G401 (cell line): Measurements from ENCODE around the gene SH3BGRL3. TPM values are rescaled to one million over a fixed set of nuclear protein-coding genes. Genes with fewer than 3 reads are reported as not detected.
"Not testable (repeated sequence)": the region's sequence is repeated elsewhere in the genome, so short reads cannot be mapped to it uniquely, and the experiment has no call there.

Experiments used
- DNase-seq: peaks from one replicate; pipeline ENCODE4 v3.0.0-alpha.2; 2015; ENCODE audit warnings: low spot score
- in situ Hi-C: cut with HindIII; loops from 2 replicates; pipeline ENCODE4 v1.10.0; 2016; ENCODE audit warnings: low sequenced_read_pairs, mixed read lengths
- total RNA-seq: library from RNA; depleted of rRNA; stranded (reverse); fragments of >200 nt; shearing (Covaris generic); gene quantifications from 2 replicates; pipeline ENCODE4 v1.2.3, GENCODE V29; 2014

The SH3BGRL3 gene
- total RNA-seq, 1 experiment from 2014 or later, result 5.0 TPM

DNA sequence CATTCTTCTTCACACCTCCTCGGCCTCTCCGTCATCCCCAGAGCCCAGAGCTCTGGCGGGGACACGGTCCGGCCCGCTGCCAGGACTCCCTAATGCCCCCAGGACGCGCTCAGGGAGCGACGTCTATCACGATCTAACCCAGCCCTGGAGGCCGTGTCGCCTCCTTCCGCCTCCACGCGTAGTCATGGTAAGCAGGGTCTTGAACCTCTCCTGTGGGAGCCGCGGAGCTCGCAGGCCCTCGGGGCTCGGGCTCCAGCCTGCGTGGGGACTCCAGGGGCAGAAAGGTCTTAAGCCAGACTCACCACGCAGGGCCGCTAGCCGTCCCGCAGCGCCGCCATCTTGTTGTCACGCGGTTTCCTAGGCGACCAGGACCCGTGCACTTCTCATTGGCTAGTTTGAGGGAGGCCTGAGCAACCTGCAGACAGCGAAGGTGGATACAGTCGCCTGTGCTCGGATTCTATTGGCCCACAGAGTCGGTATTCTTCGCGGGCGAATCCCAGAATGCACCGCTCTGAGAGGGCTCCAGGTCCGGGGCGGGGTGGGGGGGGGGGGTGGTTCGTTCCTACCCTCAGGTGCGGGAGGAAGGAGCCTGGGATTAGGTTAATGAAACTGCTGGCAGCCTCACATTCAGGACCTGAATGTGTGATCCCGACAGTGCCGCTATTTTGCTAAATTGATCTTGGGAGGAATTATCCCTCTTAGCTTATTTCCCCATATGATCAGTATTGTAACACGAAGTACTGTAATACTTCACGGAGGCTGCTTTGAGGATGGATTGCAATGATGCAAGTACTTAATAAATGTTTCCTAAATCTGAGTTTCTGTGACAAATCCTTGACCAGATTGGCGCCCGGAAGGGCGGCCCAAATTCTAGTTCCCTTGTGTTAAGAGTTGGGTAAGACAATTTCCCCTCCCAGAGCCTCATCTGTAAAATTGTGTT lies 26.7 kb downstream of the SH3BGRL3 start, which contains the start of gene UBXN11:
TSS of gene UBXN11 (minus strand) at position 347 of the 940 bp plus-strand sequence. CDS start 3,753 bp downstream, outside the sequence.
- peak; percentile 98 for DNase-seq

DNA sequence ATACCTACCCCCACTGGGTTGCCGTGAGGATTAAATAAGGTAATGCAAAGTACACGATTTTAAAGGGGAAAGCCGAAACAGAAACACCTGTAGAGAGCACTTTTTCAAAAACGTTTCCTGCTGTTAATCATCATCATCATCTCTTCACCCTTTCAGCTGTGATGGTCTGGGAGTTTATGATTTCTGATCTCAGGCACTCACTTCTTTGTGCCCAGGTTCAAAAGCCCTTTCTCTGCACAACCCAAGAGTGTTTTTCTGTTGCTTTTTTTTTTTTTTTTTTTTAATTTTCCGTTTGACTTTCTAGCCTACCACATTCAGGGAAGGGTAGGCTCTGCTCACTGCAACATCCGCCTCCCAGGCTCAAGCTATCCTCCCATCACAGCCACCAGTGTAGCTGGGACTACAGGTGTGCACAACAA lies 27.5 kb downstream of the SH3BGRL3 start:
- no peak for DNase-seq

More for the DNA sequence above, 26.7 kb downstream of the SH3BGRL3 start, which contains the start of gene UBXN11:
- in situ Hi-C loops, result no loop called here

DNA sequence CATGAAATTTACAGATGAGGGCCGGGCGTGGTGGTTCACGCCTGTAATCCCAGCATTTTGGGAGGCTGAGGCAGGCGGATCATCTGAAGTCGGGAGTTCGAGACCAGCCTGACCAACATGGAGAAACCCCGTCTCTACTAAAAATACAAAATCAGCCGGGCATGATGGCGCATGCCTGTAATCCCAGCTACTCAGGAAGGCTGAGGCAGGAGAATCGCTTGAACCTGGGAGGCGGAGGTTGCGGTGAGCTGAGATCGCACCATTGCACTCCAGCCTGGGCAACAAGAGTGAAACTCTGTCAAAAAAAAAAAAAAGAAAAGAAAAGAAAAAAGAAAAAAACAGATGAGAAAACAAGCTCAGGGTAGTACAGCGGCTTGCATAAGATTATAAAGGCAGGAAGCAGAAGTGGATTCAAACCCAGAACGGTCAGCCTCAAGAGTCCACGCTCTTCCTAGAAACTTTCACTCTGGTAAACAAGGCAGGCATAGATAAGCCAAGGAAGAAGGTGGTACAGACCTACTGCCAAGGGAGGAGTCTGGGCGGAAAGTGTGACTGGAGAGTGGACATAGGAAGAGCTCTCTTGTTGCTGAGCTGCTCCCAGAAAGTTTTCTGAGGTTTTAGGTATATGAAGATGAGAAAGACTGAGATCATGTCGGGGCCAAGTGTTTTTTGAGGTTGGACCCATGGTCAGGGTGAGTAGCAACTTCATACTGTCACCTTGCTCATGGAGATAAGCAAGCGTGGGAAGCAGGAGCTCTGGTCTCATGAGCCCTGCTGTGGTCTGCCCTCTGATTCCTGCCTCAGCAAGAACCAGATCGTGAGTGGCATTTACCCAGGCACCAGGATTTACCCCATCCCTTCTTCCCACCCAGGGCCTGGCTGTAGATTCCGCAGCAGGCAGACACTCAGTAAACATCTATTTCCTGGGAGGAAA lies 28.3 kb downstream of the SH3BGRL3 start:
- DNase-seq, in situ Hi-C loops: not testable (repeated sequence)

More for the DNA sequence above, 27.5 kb downstream of the SH3BGRL3 start:
- in situ Hi-C loops, result no loop called here

DNA sequence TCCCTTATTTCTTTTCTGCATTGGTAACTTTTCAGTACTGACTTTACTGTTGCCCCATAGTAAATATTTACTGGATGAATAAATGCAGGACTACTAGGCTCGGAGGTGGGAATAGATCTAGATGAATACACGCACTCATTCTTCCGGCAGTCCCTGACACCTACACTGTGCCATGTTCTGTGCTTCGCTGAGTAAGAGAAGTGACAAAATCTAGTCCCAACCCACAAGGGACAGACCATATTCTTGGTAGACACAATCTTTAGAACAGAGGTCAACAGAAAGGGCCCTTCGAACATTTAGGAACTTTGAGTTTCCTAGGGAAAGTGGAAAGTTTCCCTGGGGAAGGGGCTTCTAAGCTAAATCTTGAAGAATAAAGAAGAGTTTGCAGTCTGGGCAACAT lies 34.6 kb downstream of the SH3BGRL3 start:
- in situ Hi-C loops, result no loop called here

DNA sequence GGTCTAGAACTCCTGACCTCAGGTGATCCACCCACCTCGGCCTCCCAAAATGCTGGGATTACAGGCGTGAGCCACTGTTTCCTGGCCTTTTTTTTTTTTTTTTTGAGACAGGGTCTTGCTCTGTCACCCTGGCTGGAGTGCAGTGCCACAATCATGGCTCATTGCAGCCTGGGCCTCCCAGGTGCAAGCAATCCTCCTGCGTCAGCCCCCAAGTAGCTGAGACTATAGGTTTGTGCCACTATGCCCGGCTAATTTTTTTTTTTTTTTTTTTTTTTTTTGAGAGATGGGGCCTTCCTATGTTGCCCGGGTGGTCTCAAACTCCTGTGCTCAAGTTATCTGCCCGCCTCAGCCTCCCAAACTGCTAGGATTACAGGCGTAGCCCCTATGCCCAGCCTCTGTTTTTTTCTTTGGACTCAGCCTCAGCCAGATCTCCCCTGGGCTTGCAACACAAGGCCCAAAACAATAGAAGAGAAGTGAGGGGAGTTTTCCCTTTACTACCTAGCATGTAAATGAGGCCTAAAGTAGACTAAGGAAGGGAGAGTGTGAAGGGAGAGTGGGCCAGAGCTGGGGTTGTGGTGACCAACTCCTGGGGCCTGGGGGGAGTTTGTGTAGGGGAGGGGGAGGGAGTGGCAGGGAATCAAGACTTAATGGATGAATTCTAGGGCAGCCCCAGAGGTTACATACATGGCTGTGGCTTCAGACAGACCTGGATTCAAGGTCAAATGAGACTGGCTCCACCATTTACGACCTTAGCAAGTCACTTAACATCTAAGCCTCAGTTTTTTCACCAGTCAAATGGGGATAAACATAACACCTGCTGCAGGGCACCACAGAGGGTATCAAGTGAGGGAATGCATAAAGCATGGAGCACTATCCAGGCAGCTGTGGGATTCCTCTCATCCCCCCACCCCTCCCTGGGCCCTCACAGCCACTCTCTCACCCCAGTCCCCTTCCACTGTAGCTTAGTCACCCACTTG lies 36.3 kb downstream of the SH3BGRL3 start:
- in situ Hi-C loops, result no loop called here
- DNase-seq, result no peak

More for the DNA sequence above, 34.6 kb downstream of the SH3BGRL3 start:
- DNase-seq, result no peak

DNA sequence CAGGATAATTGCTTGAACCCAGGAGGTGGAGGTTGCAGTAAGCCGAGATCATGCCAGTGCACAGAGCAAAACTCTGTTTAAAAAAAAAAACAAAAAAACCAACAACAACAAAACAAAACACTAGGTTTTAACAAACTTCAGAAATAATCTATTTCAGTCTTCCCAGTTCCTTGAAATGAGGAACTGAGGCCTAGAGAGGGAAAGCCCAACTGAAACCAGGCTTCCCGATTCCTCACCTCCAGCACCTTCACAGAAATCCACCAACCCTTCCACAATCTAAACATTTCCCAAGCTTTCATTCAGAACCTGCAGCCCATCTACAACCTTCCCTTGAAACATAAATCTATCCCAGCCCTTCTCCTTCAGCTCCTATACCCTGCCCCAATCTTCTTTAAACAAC lies 37.3 kb downstream of the SH3BGRL3 start:
- in situ Hi-C loops, result no loop called here
- DNase-seq, result no peak

DNA sequence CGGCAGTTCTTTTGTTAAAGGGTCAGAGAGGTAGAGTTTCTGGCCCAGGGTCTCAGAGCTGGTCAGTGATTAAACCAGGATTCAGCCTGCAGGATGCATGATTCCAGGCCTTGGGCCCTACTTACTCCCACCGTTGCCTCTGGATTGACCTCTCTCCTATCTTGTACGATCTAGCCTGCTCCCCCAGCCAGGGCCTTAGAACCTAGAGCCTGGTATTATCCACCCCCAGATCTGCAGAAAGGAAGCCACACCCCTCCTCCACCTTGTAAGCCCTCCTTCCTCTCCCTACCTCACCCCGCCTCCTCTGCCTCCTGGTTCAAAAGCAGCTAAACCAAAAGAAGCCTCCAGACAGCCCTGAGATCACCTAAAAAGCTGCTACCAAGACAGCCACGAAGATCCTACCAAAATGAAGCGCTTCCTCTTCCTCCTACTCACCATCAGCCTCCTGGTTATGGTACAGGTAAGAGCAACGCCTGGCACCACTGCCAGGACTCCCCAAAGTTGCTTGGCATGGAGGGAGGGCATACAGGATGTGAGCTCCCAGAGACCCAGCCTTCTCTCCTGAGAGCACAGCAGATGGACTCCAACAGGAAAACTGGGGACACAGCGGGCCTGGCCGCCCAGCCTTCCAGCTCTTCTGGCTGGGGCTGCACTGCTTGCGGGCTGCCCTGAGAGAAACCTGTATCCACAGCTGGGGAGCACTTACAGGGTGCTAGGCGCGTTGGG lies 37.9 kb downstream of the SH3BGRL3 start, which contains the start of gene CD52:
TSS of gene CD52 (plus strand) at position 347 of the 726 bp plus-strand sequence. CDS start at position 407, 60 bp downstream.
- in situ Hi-C loops, result no loop called here
- DNase-seq, result no peak

DNA sequence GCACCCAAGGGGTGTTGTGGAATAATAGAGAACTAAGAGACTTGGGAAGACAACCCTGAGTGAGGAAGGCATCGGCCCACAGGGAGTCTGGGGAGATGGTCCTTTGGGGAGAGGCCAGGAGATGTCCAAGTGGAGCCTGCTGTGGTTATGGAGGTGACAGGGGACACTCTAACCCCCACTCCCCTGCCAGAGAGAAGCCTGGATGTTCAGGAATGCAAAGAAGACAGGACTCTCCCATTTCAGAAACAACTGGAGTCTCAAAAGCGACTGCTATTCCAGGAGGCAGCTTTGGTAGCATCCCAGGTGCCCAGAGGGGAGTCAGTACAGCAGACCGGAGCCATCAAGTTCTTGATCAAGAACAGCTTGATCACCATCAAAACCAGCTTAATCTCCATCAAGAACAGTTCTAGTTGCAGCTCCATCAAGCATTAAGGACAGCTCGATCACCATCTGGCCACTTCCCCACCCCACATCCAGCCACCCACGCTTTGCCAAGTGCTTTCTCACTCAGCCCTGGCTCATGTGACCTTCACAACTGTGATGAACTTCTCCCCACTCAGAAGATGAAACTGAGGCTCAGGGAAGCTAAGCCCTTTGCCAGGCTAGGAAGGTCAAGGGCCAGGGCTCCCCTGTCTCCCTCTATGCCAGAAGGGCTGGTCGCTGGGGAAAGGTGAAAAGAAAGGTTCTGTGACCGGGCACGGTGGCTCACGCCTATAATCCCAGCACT lies 38.6 kb downstream of the SH3BGRL3 start:
- DNase-seq, result no peak
- in situ Hi-C loops, result no loop called here

DNA sequence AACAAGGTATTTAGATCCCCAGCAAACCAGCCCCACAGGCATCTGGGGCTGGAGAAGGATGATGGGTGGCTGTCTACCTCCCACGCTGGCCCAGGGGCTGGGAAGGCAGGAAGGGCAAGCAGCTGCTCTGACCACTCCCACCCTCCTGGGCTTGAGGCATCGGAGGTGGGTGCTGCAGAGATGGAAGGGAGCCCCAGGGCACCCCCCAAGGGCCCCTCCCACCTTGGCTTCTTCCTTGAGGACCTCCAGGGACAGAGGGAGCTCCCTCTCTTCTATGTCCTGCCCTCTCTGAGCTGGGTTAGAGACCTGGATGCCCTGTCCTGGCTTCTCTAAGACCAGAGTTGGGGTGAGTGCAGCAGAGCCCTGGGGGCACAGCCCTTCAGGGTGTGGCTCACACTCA lies 41.0 kb downstream of the SH3BGRL3 start:
- in situ Hi-C loops, result no loop called here
- DNase-seq, result no peak

DNA sequence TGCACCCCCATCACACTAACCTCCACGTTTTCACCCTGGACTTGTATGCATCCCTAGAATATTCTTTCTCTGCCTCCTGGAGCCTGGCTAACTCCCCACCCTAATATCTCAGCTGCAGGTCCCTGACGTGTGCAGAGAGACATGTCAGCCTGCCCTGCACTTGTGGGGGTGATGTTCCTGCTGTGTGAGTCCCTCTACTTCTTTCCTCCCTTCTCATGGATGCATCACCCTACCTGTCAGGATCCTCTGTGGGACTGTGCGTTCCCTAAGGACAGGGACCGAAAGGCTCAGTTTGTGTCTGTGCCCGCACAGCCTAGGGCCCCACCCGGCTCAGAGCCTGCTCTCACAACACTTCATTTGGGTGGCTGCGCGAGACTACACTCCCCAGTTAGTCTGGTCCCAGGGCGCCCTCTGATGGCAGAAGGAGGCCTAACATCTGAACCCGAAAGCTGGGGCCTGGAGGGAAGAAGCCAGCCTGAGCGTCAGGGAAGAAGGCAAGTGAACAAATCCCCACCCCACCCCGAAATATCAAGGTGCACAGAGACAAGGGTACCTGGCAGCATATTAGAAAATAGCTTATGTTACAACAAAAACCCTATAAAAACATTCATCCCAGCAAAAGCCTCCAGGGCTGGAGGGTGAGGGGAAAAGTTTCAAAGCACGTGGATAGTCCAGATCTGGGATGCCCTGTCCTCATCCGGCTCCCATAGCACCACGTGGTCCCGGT lies 41.6 kb downstream of the SH3BGRL3 start:
- in situ Hi-C loops, result no loop called here
- peak; percentile 85 for DNase-seq

DNA sequence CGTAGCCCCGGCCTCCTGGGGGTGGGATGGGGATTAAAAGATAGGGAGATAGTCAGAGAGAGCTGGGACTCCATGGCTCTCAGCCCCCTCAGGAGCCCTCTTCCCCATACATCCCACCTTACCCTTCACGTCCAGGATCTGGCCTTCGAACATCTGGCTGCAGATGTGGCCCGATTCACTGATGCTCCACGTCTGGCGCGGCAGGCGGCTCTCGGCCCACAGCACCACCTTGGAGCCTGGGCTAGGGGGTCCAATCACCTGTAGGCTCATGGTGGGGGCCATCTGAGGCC lies 42.1 kb downstream of the SH3BGRL3 start:
- in situ Hi-C loops, result no loop called here
- DNase-seq, result no peak

DNA sequence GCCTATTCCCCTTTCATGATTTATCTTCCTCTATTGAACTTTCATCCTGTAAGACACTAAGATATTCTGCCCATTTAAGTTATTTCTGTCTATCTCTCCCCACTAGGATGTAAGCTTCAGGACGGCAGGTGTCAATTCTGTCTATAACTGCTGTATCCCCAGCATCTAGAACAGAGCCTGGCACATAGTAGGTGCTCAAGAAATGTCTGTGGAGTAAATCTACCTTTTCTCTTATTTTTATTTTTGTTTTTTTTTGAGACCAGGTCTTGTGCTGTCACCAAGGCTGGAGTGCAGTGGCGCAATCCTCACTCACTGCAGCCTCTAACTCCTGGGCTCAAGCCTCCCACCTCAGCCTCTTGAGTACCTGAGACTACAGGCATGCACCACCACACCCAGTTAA lies 43.5 kb downstream of the SH3BGRL3 start:
- no peak for DNase-seq
- in situ Hi-C loops, result no loop called here

DNA sequence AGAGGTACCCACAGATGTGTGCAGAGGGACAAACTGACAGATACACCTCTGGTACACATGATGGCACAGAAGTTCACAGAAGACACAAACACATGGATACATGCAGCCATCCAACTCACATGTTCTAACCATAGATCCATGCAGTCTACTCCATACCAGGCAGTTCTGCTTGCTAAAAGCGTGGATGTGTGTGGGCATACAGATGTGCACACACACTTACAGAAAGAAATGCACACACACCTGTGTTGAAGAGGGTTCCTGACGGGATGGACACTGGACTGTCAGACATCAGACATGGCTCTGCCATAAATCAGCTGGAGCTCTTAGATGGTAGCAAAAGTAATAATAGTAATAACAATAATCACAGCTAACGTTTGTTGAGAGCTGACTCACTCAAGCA lies 44.7 kb downstream of the SH3BGRL3 start:
- in situ Hi-C loops, result no loop called here
- DNase-seq, result no peak

DNA sequence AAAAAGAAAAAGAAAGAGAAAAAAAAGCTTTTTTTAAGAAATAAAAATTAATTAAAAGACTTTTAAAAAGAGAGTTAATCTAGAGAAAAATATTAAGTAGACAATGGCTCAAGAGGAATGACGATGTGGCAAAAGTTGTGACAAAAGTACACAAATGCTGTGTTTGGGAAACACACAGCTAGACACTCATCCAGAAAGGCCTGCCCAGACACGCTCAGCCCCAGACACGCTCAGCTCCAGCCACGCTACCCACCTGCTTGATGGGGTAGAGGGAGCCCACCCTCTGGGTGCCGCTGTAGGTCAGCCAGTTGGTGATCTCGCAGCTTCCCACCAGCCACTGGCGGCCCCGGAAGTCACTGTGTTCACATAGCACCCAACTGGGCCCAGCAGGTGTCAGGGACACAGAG lies 48.1 kb downstream of the SH3BGRL3 start:
- in situ Hi-C loops, result no loop called here
- no peak for DNase-seq

DNA sequence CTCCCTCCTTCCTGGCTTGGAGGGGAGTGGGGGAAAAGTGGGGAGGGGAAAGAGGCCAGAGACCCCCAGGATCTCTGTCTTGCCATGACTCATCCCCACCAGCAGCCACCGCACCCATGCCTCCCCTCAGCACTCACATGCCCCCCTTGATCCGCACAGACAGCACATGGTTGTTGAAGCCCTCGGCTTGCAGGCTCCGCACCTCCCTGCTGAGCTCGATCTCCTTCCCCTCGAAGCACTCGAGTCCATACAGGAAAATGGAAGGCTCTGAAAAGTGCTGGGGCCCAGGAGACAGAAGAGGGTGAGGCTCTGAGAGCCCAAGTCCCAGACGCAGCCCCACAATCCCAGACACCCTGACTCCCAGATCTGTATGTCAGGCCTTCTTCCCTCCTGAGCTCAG lies 48.7 kb downstream of the SH3BGRL3 start:
- DNase-seq, result no peak
- in situ Hi-C loops, result no loop called here

DNA sequence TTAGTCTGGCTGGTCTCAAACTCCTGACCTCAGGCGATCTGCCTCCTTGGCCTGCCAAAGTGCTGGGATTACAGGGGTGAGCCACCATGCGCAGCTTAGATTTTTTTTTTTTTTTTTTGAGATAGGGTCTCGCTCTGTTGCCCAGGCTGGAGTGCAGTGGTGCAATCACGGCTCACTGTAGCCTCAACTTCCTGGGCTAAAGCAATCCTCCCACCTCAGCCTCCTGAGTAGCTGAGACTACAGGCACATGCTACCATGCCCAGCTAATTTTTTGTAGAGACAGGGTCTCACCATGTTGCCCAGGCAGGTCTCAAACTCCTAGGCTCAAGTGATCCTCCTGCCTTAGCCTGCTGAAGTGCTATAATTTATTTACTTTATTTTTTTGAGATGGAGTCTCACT lies 49.5 kb downstream of the SH3BGRL3 start:
- DNase-seq, in situ Hi-C loops: not testable (repeated sequence)

DNA sequence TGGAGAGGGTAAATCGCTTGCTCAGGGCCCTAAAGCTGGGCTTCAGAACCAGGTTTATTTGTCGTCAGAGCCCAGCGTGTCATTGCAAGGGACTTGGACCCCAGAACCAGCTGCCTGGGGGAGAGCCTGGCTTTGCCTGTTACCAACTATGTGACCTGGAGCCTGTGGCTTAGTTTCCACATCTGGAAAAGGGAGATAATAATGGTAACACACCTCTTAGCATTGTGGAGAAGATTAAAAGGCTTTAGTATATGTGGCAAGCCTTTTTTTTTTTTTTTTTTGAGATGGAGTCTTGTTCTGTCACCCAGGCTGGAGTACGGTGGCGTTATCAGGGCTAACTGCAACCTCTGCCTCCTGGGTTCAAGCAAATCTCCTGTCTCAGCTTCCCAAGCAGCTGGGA lies 50.4 kb downstream of the SH3BGRL3 start:
- DNase-seq, result no peak
- in situ Hi-C loops, result no loop called here
